ENCODE data around the gene NAXE. TPM values are rescaled to one million over a fixed set of nuclear protein-coding genes. Genes with fewer than 3 reads are reported as not detected.

Gene NAXE
- total RNA-seq, 1 donor from 2014 or later = 85.3 TPM

GRCh38 chr1:156638189-156638985, 46.8 kb downstream of the NAXE start:
- Histone ChIP-seq H3K27ac (no peak overlapping the region), H3K4me3 (no peak overlapping the region), H3K9me3 (no peaks in the 10 kb centered on the region), H3K36me3 (no peaks in the 10 kb centered on the region), H3K27me3 (peaks cover 21% of the 10 kb centered on the region), H3K4me1 (peaks cover 5 to 8% of the 10 kb centered on the region in 2 donors)
- no peak for DNase-seq (ENCODE audit: low spot score in 2 of 2)
- intact Hi-C loops (cut with DNase I) = no loop called here
- no peak for TF ChIP-seq CTCF (IDR thresholded peaks at IDR 0.05)

- Histone ChIP-seq H3K9me3 (no peaks in the 10 kb centered on the region), H3K27ac (no peak overlapping the region), H3K27me3 (peaks cover 21% of the 10 kb centered on the region), H3K4me1 (peaks cover 5 to 8% of the 10 kb centered on the region in 2 donors), H3K36me3 (no peaks in the 10 kb centered on the region), H3K4me3 (no peak overlapping the region)
- TF ChIP-seq CTCF (IDR thresholded peaks at IDR 0.05) = no peak
- no peak for DNase-seq (ENCODE audit: low spot score in 2 of 2)
- intact Hi-C loops (cut with DNase I) = no loop called here
These were observed 48.1 kb downstream of the NAXE start for GRCh38 chr1:156639601-156640101.

- intact Hi-C loops (cut with DNase I) = no loop called here
- H3K27ac ChIP-seq = no peak overlapping the region
- DNase-seq (ENCODE audit: low spot score in 2 of 2) = no peak
- H3K4me3 ChIP-seq = peak overlapping the region; percentile 39 to 57
- H3K4me1 ChIP-seq = peaks cover 5 to 8% of the 10 kb centered on the region in 2 donors
- TF ChIP-seq CTCF (IDR thresholded peaks at IDR 0.05) = no peak
- no peaks in the 10 kb centered on the region for H3K36me3 ChIP-seq
- H3K9me3 ChIP-seq = no peaks in the 10 kb centered on the region
- peaks cover 24% of the 10 kb centered on the region for H3K27me3 ChIP-seq
These were observed 49.5 kb downstream of the NAXE start for GRCh38 chr1:156640842-156641706.

- TF ChIP-seq CTCF (IDR thresholded peaks at IDR 0.05) = no peak
- no peak for DNase-seq (ENCODE audit: low spot score in 2 of 2)
- Histone ChIP-seq H3K27me3 (peaks cover 31% of the 10 kb centered on the region), H3K36me3 (no peaks in the 10 kb centered on the region), H3K9me3 (no peaks in the 10 kb centered on the region), H3K4me3 (peak within 1 kb of the TSS; percentile 39 to 57), H3K4me1 (peaks cover 5 to 8% of the 10 kb centered on the region in 2 donors), H3K27ac (no peak within 1 kb of the TSS)
- intact Hi-C loops (cut with DNase I) = no loop called here
These were observed 50.2 kb downstream of the NAXE start, which contains the start of gene BCAN for GRCh38 chr1:156641761-156642264. TSS of gene BCAN (plus strand) at chr1:156642117. CDS start at chr1:156646055, 3,938 bp downstream.

- Histone ChIP-seq H3K36me3 (no peaks in the 10 kb centered on the region), H3K4me3 (peak overlapping the region; percentile 39 to 57), H3K27ac (no peak overlapping the region), H3K4me1 (peaks cover 5 to 8% of the 10 kb centered on the region in 2 donors), H3K27me3 (peaks cover 35% of the 10 kb centered on the region), H3K9me3 (no peaks in the 10 kb centered on the region)
- intact Hi-C loops (cut with DNase I) = no loop called here
- no peak for TF ChIP-seq CTCF (IDR thresholded peaks at IDR 0.05)
- DNase-seq (ENCODE audit: low spot score in 2 of 2) = no peak
These were observed 50.9 kb downstream of the NAXE start for GRCh38 chr1:156642265-156643048.
